ENCODE data around the gene GLIS1. TPM values are rescaled to one million over a fixed set of nuclear protein-coding genes. Genes with fewer than 3 reads are reported as not detected.

GLIS1 gene
- total and polyA plus RNA-seq, 2 experiments from 2014 or later, result 0.26 to 0.31 TPM

DNA sequence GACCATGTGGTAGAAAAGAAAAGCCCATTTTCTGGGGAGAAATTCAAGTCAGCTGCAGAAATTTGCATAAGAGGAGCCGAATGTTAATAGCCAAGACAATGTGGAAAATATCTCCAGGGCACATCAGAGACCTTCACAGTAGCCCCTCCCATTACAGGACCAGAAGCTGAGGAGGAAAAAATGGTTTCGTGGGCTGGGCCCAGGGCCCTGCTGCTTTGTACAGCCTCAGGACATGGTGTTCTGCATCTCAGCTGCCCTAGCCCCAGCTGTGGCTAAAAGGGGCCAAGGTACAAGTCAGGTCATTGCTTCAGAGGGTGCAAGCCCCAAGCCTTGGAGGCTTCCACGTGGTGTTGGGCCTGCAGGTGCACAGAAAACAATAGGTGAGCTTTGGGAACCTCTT, 171.5 kb downstream of the GLIS1 start (continued):
- TF ChIP-seq ZNF462 (CRISPR knock-in tag; IDR thresholded peaks at IDR 0.05), result no peak

DNA sequence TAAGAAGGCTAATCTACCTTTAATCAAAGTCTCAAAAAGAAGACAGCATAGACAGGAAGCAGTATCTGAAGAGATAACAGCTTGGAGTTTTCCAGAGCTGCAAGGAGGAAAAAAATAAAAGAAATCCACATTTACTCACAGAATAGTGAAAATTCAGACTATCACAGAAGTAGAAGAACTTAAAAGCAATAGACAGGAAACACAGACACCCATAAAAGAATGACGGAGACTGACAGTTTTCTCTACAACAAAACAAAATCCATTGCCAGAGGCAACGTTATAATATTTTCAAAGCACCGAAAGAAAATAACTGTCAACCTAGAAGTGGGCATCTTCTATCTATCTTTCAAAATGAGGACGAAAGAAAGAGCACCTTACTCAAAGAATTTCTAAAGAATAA, 175.4 kb downstream of the GLIS1 start:
- H3K4me2 ChIP-seq, result no peak overlapping the region
- no peaks in the 10 kb centered on the region for H3K9me2 ChIP-seq (ENCODE audit: insufficient read depth)
- no peaks in the 10 kb centered on the region for H3K4me1 ChIP-seq (ENCODE audit: insufficient read depth)
- no peaks in the 10 kb centered on the region for H4K20me1 ChIP-seq (replicated peaks; ENCODE audit: insufficient read depth)
- TF ChIP-seq NANOG (IDR thresholded peaks at IDR 0.05; ENCODE audit: borderline replicate concordance) (no peak), EZH2phosphoT487 (IDR thresholded peaks at IDR 0.05; ENCODE audit: unreplicated experiment) (no peak)
- TF ChIP-seq, protein P1, sequence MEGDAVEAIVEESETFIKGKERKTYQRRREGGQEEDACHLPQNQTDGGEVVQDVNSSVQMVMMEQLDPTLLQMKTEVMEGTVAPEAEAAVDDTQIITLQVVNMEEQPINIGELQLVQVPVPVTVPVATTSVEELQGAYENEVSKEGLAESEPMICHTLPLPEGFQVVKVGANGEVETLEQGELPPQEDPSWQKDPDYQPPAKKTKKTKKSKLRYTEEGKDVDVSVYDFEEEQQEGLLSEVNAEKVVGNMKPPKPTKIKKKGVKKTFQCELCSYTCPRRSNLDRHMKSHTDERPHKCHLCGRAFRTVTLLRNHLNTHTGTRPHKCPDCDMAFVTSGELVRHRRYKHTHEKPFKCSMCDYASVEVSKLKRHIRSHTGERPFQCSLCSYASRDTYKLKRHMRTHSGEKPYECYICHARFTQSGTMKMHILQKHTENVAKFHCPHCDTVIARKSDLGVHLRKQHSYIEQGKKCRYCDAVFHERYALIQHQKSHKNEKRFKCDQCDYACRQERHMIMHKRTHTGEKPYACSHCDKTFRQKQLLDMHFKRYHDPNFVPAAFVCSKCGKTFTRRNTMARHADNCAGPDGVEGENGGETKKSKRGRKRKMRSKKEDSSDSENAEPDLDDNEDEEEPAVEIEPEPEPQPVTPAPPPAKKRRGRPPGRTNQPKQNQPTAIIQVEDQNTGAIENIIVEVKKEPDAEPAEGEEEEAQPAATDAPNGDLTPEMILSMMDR (conservative IDR thresholded peaks at IDR 0.05; ENCODE audit: low read depth in 2 of 2), result no peak
- Mint-ChIP-seq H3K4me1 (peaks cover 4% of the 10 kb centered on the region), H3K9me3 (peaks cover 19% of the 10 kb centered on the region), H3K36me3 (ENCODE audit: low read depth) (peaks cover 9% of the 10 kb centered on the region), H3K27ac (no peak overlapping the region), H3K27me3 (ENCODE audit: insufficient read depth, low read depth, poor library complexity) (peaks cover 10% of the 10 kb centered on the region), H3K4me3 (no peak overlapping the region)
- DNase-seq (ENCODE audit: low spot score), result no peak
- H3K27ac ChIP-seq (ENCODE audit: low read depth), result no peak overlapping the region
- no peaks in the 10 kb centered on the region for H3K36me3 ChIP-seq (ENCODE audit: insufficient read depth)
- no peak overlapping the region for H3K4me3 ChIP-seq
- no peaks in the 10 kb centered on the region for H3K79me2 ChIP-seq (replicated peaks; ENCODE audit: insufficient read depth)
- H3F3A ChIP-seq (replicated peaks; ENCODE audit: low read depth), result no peaks in the 10 kb centered on the region
- no peaks in the 10 kb centered on the region for H3K27me3 ChIP-seq (ENCODE audit: insufficient read depth)
- no peak for ATAC-seq
- no peak overlapping the region for H2AFZ ChIP-seq

All from GM23338 (cell line).